Fibroblast of the aortic adventitia (primary cell): ENCODE measurements around the gene KCNJ3. TPM values are rescaled to one million over a fixed set of nuclear protein-coding genes. Genes with fewer than 3 reads are reported as not detected.

Experiments
- DNase-seq: peaks from one replicate; pipeline ENCODE4 v3.0.0-alpha.2; 2010; ENCODE audit warnings: low read depth
- H3K4me3 ChIP-seq: 2 replicates; pipeline ENCODE4 v1.5.1; 2011; ENCODE audit warnings: low read depth, mild to moderate bottlenecking, control low read depth, low read length, moderate library complexity
- CTCF ChIP-seq: IDR thresholded peaks from 2 replicates; pipeline ENCODE4 v1.5.1; 2011; ENCODE audit warnings: mild to moderate bottlenecking, low read length, control low read depth, inconsistent platforms; ENCODE audit not compliant: insufficient read depth
- total RNA-seq: library from RNA; depleted of rRNA; stranded (reverse); fragments of >200 nt; gene quantifications from 2 replicates; pipeline ENCODE4 v1.2.3, GENCODE V29; 2012; ENCODE audit warnings: low replicate concordance

KCNJ3 gene
- total RNA-seq, 1 donor: not detected

- no peak for TF ChIP-seq CTCF
Observed at GRCh38 chr2:154696369-154696768, 2.1 kb upstream of the KCNJ3 start.

DNA sequence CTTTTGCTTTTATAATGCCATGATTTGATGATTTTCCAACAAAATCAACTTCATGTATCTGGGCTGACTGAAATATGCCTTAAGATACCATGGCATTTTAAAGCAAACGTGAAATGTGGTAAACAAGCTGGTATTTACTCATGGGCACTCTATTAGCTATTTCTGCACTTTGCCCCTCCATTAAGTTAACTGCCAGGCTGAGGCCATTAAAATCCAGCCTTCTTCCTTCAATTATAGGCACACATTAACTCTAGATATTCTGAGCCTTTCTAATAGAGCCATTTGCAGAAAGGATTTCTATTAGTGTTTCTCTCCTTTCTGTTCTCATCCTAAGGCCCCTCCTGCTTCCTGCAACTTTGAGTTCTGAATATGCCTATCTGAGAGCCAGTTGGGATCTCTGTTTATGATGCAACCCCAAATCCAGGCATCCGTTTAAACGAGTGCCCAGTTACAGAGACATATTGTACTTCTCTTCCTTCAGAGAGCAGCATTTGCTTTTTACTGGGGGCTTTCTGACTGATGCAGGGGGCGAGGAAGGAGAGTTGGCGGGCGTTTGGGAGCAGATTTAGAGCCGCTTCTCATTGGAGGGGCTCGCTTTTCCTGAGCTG is 1.6 kb upstream of the KCNJ3 start:
- no peak for TF ChIP-seq CTCF
- no peak overlapping the region for H3K4me3 ChIP-seq

More at GRCh38 chr2:154696369-154696768, 2.1 kb upstream of the KCNJ3 start:
- H3K4me3 ChIP-seq: no peak overlapping the region
- no peak for DNase-seq

GRCh38 chr2:154697418-154698252 is 860 bp upstream of the KCNJ3 start:
- TF ChIP-seq CTCF: no peak
- no peak for DNase-seq
- H3K4me3 ChIP-seq: no peak overlapping the region

More for the DNA sequence above, 1.6 kb upstream of the KCNJ3 start:
- no peak for DNase-seq

DNA sequence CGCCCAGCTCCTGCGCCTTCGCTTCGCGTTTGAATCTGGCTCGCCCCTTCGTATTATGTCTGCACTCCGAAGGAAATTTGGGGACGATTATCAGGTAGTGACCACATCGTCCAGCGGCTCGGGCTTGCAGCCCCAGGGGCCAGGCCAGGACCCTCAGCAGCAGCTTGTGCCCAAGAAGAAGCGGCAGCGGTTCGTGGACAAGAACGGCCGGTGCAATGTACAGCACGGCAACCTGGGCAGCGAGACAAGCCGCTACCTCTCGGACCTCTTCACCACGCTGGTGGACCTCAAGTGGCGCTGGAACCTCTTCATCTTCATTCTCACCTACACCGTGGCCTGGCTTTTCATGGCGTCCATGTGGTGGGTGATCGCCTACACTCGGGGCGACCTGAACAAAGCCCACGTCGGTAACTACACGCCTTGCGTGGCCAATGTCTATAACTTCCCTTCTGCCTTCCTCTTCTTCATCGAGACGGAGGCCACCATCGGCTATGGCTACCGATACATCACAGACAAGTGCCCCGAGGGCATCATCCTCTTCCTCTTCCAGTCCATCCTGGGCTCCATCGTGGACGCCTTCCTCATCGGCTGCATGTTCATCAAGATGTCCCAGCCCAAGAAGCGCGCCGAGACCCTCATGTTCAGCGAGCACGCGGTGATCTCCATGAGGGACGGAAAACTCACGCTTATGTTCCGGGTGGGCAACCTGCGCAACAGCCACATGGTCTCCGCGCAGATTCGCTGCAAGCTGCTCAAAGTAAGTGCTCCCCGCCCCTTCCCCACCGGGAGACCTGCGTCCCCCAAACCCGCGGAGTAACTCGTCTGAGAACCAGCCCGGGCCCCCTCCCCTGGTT is 453 bp downstream of the KCNJ3 start:
- no peak for DNase-seq
- TF ChIP-seq CTCF: no peak
- no peak overlapping the region for H3K4me3 ChIP-seq

DNA sequence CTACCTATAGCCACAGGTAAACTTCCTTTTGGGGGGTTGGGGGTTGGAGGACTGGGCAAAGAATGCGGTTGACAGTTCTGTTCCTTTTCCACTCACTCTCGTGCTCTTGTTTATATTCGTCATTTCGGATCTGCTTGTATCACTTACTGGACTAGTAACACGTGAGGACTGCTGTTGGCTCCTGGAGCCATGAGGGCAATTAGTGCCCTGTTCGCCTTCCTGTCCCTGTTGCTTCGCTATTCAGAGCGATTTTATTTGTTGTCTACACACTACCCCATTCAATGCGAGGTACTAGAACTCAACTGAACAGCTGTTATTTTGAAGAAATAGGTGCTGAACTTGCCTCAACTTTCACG is 1.1 kb downstream of the KCNJ3 start:
- DNase-seq: no peak

More for the DNA sequence above, 1.1 kb downstream of the KCNJ3 start:
- no peak overlapping the region for H3K4me3 ChIP-seq
- TF ChIP-seq CTCF: no peak
